ENCODE measurements around the gene KCNC2.

DNA sequence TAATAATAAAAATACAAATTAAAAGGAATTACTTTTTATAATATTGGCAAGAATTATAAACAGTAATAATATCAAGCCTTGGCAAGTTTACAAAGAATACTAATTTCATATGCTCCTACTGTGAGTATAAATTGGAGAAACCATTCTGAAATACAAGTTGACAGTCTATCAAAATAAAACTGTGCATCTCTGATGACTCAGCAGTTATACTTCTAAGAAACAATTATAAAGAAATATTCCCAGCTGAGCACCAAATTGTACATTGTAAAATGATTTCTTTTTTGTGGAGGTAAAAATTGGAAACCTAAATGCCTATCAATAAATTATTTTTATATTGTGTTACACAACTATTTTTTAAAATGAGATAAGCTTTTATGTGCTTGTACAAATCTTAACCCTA lies 35.5 kb upstream of the KCNC2 start:
- TF ChIP-seq POLR2A (IDR thresholded peaks at IDR 0.05; ENCODE audit: low read depth, low read length) (no peak), POLR2AphosphoS5 (IDR thresholded peaks at IDR 0.05; ENCODE audit: low read depth, low read length) (no peak), TAF1 (IDR thresholded peaks at IDR 0.05; ENCODE audit: borderline replicate concordance, low read depth, low read length) (no peak)

Measured in GM12892 (cell line).